Vagina (tissue), 2 donors: ENCODE data around the gene ZMYND10. TPM values are rescaled to one million over a fixed set of nuclear protein-coding genes. Genes with fewer than 3 reads are reported as not detected.

ENCODE experiments used
- DNase-seq, 2 donors: peaks; one replicate each; pipeline ENCODE4 v3.0.0-alpha.2; 2017; ENCODE audit errors: extremely low spot score in 2 of 2
- H3K27ac ChIP-seq: fragments of 200-600 bp; sonication (generic); one replicate; pipeline ENCODE4 v1.5.1; 2019
- H3K27me3 ChIP-seq: fragments of 200-600 bp; sonication (generic); one replicate; pipeline ENCODE4 v1.5.1; 2019
- H3K36me3 ChIP-seq, 2 donors: fragments of 200-600 bp; sonication (generic); one replicate each; pipeline ENCODE4 v1.5.1; 2017 to 2019
- H3K4me1 ChIP-seq: fragments of 200-600 bp; sonication (generic); one replicate; pipeline ENCODE4 v1.5.1; 2019
- H3K4me3 ChIP-seq, 2 donors: fragments of 200-600 bp; sonication (generic); 1 replicate in 1 of 2; 2 replicates in 1 of 2; pipeline ENCODE4 v1.5.1; 2016 to 2019
- H3K9me3 ChIP-seq: fragments of 200-600 bp; sonication (generic); one replicate; pipeline ENCODE4 v1.5.1; 2019
- POLR2A ChIP-seq, 2 donors: fragments of 450-650 bp; IDR thresholded peaks; one replicate each; pipeline ENCODE4 v1.6.1; 2017; ENCODE audit warnings: antibody characterized with exemption in 2 of 2, mild to moderate bottlenecking in 2 of 2, moderate library complexity in 2 of 2
- POLR2AphosphoS5 ChIP-seq, 2 donors: sonication (generic); formaldehyde crosslinking; IDR thresholded peaks; one replicate each; pipeline ENCODE4 v1.9.0; 2017; ENCODE audit warnings: antibody characterized with exemption in 2 of 2, mild to moderate bottlenecking in 2 of 2, low read depth in 1 of 2; ENCODE audit not compliant: insufficient read depth in 1 of 2
- intact Hi-C: fragments of 100-400 bp; cut with DNase I; formaldehyde crosslinking; loops from one replicate; pipeline ENCODE4 v1.15.1; 2023
- total RNA-seq: library from RNA; depleted of rRNA; stranded (reverse); fragments of >200 nt; gene quantifications from one replicate; pipeline ENCODE4 v1.2.3, GENCODE V29; 2016
- TF ChIP-seq, protein P1 (sequence below), 3 experiments: fragments of 450-650 bp in 2 of 3; fragments of 200-600 bp in 1 of 3; sonication (generic) in 1 of 3; IDR thresholded peaks; one replicate each; pipeline ENCODE4 v1.5.1; 2017 to 2019; ENCODE audit warnings: antibody characterized with exemption in 3 of 3, mild to moderate bottlenecking in 2 of 3, moderate library complexity in 2 of 3

The ZMYND10 gene
- total RNA-seq, 1 donor from 2014 or later = 0.74 TPM

- H3K9me3 ChIP-seq = no peaks in the 10 kb centered on the region
- no peaks in the 10 kb centered on the region for H3K27me3 ChIP-seq
- peaks cover 0 to 20% of the 10 kb centered on the region in 2 donors for H3K36me3 ChIP-seq
- peak overlapping the region; percentile 90 for H3K27ac ChIP-seq
- intact Hi-C loops = loop anchor here (2.0 to 5.0 kb wide), 2 partner anchors 23 to 64 kb away; partner anchors contain the start of genes HYAL3 and NAA80
- H3K4me1 ChIP-seq = peaks cover 59% of the 10 kb centered on the region
- peak; percentile 56 to 76 for TF ChIP-seq POLR2AphosphoS5 (IDR thresholded peaks at IDR 0.05; ENCODE audit: insufficient read depth in 1 of 2, low read depth in 1 of 2)
- no peak for TF ChIP-seq POLR2A (IDR thresholded peaks at IDR 0.05)
- TF ChIP-seq, protein P1, sequence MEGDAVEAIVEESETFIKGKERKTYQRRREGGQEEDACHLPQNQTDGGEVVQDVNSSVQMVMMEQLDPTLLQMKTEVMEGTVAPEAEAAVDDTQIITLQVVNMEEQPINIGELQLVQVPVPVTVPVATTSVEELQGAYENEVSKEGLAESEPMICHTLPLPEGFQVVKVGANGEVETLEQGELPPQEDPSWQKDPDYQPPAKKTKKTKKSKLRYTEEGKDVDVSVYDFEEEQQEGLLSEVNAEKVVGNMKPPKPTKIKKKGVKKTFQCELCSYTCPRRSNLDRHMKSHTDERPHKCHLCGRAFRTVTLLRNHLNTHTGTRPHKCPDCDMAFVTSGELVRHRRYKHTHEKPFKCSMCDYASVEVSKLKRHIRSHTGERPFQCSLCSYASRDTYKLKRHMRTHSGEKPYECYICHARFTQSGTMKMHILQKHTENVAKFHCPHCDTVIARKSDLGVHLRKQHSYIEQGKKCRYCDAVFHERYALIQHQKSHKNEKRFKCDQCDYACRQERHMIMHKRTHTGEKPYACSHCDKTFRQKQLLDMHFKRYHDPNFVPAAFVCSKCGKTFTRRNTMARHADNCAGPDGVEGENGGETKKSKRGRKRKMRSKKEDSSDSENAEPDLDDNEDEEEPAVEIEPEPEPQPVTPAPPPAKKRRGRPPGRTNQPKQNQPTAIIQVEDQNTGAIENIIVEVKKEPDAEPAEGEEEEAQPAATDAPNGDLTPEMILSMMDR (IDR thresholded peaks at IDR 0.05) = peak in 1 of 3 experiments; percentile 39
- H3K4me3 ChIP-seq = peak overlapping the region; percentile 72 to 97
- DNase-seq = no peak
These were observed 24.0 kb downstream of the ZMYND10 start for GRCh38 chr3:50321336-50322114.

DNA sequence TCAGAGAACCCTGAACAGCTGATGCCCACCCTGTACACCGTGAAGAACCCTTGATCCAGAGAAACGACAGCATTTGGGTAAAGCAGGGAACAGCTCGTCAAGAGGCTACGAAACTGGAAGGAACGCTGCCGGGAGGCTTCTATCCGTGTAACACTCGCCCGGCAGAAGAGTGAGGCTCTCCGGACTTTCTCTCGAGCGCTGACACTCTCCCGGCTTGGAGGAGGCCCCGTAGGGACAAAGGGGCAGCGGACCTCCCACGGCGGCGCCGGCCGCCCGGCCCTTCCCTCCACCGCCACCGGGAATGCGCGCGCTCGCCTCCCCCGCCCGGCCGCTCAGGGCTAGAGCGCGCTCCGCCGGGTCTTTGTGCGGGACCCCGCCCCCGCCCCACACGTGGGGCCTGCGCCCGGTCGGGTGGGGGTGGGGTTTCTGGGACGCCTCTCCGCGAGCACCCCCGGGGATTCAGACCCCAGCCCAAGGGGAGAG lies 24.6 kb downstream of the ZMYND10 start:
- TF ChIP-seq POLR2A (IDR thresholded peaks at IDR 0.05) = peak in 1 of 2 donors; percentile 17
- TF ChIP-seq POLR2AphosphoS5 (IDR thresholded peaks at IDR 0.05; ENCODE audit: insufficient read depth in 1 of 2, low read depth in 1 of 2) = no peak
- Histone ChIP-seq H3K9me3 (no peaks in the 10 kb centered on the region), H3K4me1 (peaks cover 65% of the 10 kb centered on the region), H3K4me3 (peak overlapping the region; percentile 72 to 97), H3K36me3 (peaks cover 0 to 17% of the 10 kb centered on the region in 2 donors), H3K27me3 (no peaks in the 10 kb centered on the region), H3K27ac (peak overlapping the region; percentile 90)
- no peak for DNase-seq
- intact Hi-C loops = loop anchor here (5.0 kb wide), 1 partner anchor 64 kb away; no protein-coding TSS in a partner anchor

GRCh38 chr3:50319894-50320625 lies 25.5 kb downstream of the ZMYND10 start:
- H3K27me3 ChIP-seq = no peaks in the 10 kb centered on the region
- DNase-seq = no peak
- intact Hi-C loops = loop anchor here (5.0 kb wide), 1 partner anchor 63 kb away; no protein-coding TSS in a partner anchor
- peaks cover 0 to 12% of the 10 kb centered on the region in 2 donors for H3K36me3 ChIP-seq
- peak overlapping the region; percentile 72 to 97 for H3K4me3 ChIP-seq
- H3K9me3 ChIP-seq = no peaks in the 10 kb centered on the region
- TF ChIP-seq POLR2A (IDR thresholded peaks at IDR 0.05) = no peak
- TF ChIP-seq, protein P1 (IDR thresholded peaks at IDR 0.05) = no peak
- TF ChIP-seq POLR2AphosphoS5 (IDR thresholded peaks at IDR 0.05; ENCODE audit: insufficient read depth in 1 of 2, low read depth in 1 of 2) = no peak
- H3K4me1 ChIP-seq = peaks cover 70% of the 10 kb centered on the region
- peak overlapping the region; percentile 90 for H3K27ac ChIP-seq

DNA sequence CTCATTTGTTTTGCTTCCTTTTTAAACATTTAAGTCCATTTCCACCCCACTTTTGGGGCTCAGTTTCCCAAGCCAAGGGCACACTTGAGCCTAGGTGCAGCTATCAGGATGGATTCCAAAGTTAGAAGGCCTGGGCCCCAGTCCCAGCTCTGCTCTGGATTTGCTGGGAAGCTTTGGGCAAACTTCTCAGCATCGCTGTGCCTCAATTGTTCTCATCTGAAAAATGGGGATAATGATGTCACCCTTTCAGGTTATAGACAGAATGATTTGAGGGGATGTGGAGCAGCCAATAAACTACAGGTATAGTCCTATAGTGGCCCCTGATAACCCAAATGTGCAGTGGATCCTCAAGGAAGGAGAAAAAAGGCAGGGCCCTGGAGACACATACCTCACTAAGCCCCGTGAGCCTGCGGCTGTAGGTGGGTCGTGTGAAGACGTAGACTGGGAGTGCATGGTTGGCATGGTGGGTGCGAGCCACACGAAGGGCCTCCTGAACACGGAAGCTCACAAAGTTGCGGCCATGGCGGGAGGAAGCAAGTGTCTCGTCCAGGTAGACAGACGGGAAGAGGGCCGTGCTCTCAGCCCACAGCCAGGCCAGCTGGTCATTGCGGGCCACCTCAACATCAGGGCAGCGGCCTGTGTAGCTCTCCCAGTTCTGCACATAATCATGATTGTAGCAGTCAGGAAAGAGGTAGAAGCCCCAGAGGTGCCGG lies 26.2 kb downstream of the ZMYND10 start:
- Histone ChIP-seq H3K4me1 (peaks cover 76% of the 10 kb centered on the region), H3K9me3 (no peaks in the 10 kb centered on the region), H3K36me3 (peaks cover 0 to 12% of the 10 kb centered on the region in 2 donors), H3K27ac (peak overlapping the region; percentile 74), H3K4me3 (peak overlapping the region; percentile 72 to 97), H3K27me3 (no peaks in the 10 kb centered on the region)
- DNase-seq = no peak
- TF ChIP-seq, protein P1 (IDR thresholded peaks at IDR 0.05) = no peak
- TF ChIP-seq POLR2AphosphoS5 (IDR thresholded peaks at IDR 0.05; ENCODE audit: insufficient read depth in 1 of 2, low read depth in 1 of 2) (no peak), POLR2A (IDR thresholded peaks at IDR 0.05) (no peak)
- intact Hi-C loops = no loop called here

- Histone ChIP-seq H3K36me3 (peaks cover 0 to 12% of the 10 kb centered on the region in 2 donors), H3K4me1 (peaks cover 78% of the 10 kb centered on the region), H3K27ac (peak overlapping the region; percentile 74), H3K4me3 (peak overlapping the region; percentile 13 to 72), H3K9me3 (no peaks in the 10 kb centered on the region), H3K27me3 (no peaks in the 10 kb centered on the region)
- DNase-seq = no peak
- intact Hi-C loops = no loop called here
- TF ChIP-seq POLR2A (IDR thresholded peaks at IDR 0.05) = no peak
- TF ChIP-seq, protein P1 (IDR thresholded peaks at IDR 0.05) = no peak
These were observed 26.9 kb downstream of the ZMYND10 start for GRCh38 chr3:50318615-50319014.
